ENCODE data around the gene TSSK6.

Gene TSSK6

GRCh38 chr19:19504754-19505668, 10.3 kb downstream of the TSSK6 start:
- no peak for DNase-seq (ENCODE audit: low read depth)

DNA sequence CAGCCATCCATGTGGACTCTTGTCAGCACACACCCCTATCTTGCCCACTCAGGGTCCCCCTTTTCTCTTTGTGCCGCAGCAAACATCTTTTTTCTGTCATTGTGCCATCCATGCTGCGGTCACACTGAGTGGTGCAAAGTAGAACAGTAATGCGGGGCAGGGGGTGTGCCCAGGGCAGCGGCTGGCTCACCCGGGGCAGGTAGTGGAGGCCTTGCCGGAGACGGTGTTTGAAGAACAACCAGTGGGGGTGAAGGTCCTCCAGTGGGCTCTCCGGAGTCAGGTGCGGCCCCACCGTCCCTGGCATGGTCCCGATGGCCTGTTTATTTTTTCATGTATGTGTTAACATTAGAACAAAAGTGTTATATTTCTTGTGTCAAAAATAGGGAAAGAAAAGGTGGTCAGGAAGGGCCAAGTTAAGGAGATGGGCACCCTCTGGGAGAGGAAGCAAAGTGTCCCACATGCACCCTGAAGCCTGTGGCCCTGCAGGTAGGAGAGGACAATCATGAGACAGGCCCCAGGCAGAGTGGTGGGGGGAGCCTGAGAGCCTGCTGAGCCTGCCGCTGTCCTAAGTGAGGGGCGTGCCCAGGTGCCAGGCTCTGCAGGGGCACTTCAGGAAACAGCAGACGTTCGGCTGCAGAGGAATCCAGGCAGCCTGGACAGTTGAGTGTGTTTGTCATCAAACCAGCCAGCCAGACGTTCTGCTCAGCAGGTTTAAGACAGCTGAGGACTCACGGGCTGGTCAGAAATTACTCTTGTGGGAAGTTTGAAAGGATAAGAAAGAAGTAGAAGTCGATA, 12.3 kb downstream of the TSSK6 start:
- DNase-seq (ENCODE audit: low read depth), result no peak

- DNase-seq (ENCODE audit: low read depth), result no peak
Observed at GRCh38 chr19:19502281-19502680, 13.1 kb downstream of the TSSK6 start.

- no peak for DNase-seq (ENCODE audit: low read depth)
Observed at GRCh38 chr19:19501798-19502197, 13.6 kb downstream of the TSSK6 start.

DNA sequence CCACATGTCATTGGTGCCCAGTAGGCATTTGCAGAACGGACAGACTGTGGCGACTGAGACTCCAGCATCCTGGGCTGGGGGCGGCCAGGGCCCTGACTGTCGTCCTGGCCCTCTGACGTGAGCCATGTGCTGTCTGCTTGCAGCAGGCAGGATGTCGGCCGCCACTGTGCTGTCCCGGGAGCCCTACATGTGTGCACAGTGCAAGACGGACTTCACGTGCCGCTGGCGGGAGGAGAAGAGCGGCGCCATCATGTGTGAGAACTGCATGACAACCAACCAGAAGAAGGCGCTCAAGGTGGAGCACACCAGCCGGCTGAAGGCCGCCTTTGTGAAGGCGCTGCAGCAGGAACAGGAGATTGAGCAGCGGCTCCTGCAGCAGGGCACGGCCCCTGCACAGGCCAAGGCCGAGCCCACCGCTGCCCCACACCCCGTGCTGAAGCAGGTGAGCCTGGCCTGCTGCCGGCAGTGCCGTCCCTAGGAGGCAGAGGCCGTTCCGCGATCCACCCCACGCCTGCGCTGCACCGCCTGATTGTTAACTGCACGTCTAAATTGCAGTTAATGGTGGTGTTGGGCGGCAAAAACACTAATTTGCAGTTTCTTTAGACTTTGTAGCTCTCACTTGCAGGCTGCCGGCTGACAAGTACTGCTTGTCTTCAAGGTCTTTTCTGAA, 14.2 kb downstream of the TSSK6 start:
- DNase-seq (ENCODE audit: low read depth), result no peak

DNA sequence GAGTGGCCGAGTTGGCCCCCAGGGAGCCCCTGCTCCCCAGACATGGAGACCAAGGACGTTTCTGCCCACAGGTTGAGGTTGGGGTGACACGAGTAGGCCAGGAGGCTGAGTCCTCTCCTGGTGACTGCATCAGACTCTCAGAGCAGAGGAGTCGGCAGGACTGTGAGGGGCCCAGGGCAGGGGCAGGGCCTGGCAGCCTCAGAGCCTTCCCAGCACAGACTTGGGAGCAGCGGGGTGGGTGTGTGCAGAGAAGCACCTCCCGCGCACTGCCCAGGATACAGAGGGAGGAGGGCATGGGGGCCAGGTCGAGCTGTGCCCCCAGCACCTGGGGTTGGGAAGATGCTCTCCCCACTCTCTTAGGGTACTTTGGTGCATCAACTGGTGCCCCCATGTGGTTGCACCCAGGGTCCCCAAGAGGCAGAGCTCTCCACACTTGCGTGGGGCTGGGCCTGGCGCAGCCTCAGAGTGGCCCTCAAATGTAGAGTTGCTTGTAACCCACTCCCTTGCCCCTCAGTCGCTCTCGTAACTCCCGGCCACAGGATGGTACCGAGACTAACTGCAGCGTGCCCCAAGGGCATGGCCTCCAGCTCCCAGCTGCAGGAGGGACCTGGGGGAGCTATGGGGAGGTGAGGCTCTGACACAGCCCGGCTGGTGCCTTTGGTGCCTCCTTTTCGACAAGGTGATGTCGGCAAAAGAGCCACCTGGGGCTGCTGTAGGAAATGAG, 15.9 kb downstream of the TSSK6 start:
- no peak for DNase-seq (ENCODE audit: low read depth)

GRCh38 chr19:19498255-19498991, 16.9 kb downstream of the TSSK6 start:
- DNase-seq (ENCODE audit: low read depth), result no peak

DNA sequence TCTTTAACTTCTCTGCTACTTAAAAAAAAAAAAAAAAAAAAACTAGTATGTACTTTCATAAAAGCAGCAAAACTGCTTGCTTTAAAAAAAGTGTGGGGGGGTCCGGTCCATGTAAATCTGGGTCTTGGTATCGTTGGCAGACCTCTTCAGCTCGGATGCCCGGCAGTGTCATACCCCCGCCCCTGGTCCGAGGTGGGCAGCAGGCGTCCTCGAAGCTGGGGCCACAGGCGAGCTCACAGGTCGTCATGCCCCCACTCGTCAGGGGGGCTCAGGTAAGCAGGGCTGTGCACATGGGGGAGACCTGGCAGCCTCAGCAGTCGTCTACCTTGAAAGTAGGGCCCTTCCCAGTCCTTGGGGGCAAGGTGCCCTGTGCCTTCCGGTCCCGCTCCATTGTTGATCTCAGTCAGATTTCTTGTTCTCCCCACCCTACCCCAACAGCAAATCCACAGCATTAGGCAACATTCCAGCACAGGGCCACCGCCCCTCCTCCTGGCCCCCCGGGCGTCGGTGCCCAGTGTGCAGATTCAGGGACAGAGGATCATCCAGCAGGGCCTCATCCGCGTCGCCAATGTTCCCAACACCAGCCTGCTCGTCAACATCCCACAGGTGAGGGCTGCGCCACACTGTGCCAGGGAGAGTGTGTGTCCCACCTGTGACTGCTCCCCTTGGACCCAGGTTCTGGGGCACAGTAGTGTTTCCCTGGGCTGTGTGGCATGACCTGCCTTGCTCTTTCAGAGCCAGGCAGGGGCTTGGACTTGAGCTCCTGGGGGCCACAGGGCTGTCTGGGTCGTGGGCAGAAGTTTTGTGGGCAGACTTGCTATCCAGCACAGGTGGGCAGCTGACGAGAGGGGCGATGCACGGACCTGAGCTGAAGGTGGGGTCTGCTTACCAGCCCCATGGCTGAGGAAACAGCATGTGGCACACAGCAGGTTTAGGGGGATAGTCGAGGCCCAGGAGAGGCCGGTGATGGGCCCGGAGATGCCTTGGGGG, 19.4 kb downstream of the TSSK6 start:
- no peak for DNase-seq (ENCODE audit: low read depth)

DNA sequence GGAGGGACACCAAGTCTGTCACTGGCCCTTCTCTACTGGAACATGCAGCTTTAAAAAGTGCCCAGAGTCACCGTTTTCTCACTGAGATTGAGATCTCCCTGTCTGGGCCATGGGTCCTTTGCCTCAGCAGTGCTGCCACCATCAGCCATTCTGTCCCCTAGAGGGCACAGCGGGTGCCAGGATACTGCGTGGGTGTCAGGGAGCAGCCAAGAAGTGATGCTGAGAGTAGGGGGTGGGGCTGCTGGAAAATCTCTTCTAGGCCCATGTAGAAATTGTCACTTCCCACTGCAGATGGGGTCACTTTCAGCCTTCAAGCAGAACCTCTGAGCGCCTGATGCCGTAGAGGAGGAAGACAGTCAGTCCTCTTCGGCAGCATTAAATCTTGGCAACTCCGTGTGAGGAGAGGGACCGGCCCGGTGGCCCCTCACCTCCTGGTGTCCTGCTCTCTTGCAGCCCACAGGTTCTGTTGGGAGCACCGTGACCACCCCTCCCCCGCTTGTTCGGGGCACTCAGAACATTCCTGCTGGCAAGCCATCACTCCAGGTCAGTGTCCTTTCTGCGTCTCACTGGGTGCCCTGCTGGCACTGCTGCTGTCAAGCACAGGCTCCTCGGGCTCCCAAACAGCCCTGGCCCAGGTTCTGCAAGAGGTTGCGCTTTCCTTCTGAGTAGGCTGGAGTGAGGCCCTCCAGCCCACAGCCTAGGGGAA, 21.4 kb downstream of the TSSK6 start:
- no peak for DNase-seq (ENCODE audit: low read depth)

GRCh38 chr19:19492026-19492610, 23.2 kb downstream of the TSSK6 start:
- no peak for DNase-seq (ENCODE audit: low read depth)

DNA sequence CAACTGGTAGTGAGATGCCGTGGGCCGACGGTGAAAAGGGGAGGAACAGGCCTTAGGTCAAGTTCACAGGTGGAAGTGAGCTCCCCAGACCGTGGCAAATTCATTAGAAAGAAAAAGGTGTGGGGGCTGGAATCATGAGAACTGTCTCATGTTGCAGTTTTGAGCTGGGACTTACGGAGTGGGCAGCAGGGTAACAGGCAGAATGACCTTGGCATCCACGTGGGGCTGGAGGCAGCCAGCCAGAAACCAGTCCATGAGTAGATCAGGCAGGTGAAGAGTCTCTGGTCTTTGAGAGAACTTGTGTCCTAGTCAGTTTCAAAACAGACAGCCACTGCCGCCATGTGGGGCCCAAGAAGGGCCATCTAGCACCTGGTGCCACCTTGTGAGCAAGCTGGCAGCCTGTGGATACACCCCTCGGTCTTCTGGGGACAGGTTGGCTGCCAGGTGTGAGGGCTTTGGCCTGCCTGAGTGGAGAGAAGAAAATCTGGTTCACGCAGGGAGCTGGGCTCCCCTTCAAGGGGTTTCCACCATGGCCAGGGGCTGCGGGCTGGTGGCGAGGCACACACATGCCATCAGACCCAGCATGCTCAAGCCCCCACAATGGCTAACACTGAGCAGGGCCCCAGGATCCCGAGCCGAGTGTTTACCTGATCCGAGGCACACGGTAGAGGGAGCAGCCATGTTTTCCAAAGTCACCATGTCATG, 23.9 kb downstream of the TSSK6 start:
- DNase-seq (ENCODE audit: low read depth), result no peak

DNA sequence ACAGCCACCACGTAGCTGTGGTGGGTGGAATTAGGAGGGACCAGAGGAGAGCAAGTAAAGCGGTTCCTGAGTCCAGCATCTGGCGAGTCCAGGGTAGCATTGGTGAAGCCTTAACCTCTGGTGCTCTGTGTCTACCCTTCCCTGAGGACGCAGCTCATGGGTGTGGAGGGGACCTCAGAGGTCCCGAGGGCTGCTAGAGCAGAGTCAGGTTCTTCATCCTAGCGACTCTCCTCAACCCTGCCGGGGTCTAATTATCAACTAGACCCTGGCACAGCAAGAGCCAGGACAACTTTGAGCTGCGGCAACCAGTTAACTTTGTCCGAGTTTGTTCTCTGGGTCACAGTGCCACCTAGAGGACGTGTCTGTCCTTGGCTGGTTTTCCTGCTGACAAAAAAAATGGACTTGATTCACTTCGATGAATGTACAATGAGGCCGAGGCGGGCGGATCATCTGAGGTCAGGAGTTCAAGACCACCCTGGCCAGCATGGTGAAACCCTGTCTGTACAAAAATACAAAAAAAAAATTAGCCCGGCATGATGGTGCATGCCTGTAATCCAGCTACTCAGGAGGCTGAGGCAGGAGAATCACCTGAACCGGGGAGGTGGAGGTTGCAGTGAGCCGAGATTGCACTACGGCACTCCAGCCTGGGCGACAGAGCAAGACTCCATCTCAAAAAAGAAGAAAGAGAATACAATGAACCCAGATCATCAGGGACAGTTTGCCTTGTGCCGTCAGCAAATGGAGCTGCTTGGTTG, 25.0 kb downstream of the TSSK6 start:
- DNase-seq (ENCODE audit: low read depth), result peak; percentile 63

DNA sequence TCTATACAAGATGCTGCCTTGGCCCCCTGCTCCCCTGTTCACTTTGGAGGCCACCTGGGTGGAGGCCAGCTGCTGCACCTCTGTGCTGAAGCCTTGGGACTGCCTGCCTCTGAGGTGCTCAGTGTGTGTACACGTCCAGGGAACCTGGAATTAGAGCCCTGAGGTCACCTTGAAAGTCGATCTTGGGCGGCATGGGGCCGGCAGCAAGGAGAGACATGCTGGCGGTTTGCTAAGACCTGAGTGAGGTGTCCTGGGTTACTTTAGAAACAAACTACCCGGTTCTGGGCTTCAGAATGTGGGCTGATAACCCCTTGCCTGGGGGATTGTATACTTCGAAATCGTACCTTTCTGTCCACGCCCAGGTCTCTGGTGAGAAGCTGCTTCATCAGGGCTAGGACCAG, 25.5 kb downstream of the TSSK6 start:
- DNase-seq (ENCODE audit: low read depth), result no peak

DNA sequence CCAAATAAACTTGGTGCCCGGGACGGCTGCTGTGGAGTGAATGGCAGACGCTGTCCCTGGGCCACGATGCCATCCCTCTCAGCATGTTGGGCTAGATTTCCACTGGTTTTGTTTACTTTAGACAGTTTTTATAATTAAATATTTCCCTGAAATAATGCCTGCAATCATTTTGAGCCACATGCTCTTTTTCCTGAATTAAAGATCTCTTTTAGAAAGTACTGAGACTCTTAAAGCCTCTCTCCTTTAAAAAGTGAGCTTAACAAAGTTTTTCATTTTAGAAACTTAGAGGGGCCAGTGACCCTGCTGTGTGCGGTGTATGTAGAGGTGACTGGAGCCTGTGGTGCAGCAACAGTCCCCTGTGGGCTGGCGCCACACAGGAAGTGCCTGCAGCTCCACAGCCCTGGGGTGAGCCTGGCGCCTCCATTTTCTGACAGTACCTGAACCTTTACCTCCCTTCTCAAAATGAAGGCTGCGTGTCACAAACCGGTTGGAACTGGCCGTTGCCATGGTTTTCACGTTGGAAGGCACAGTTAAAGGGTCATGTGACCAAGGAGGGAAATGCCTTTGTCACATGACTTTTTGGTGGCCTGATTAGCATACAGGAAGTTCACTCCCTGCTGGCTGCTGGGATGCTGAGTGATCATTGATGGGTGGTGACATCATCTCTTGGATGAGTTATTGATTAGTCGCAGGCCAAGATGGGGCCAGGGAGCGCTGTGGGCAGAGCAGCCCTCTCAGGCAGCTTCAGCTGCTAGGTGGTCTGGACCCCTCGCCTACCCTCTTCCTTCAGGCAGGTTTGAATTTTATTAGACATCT, 26.3 kb downstream of the TSSK6 start:
- DNase-seq (ENCODE audit: low read depth), result peak; percentile 81

GRCh38 chr19:19487950-19488874, 27.1 kb downstream of the TSSK6 start:
- DNase-seq (ENCODE audit: low read depth), result no peak

Data from non-pigmented ciliary epithelial cell (primary cell).